PFSK-1 (cell line): Measurements from ENCODE around the gene CERS6.

ENCODE experiments used
- POLR2AphosphoS5 ChIP-seq: IDR thresholded peaks from 2 replicates; pipeline ENCODE4 v1.6.1; 2012; ENCODE audit warnings: low read depth, mild to moderate bottlenecking, control low read depth, low read length, moderate library complexity
- SIN3A ChIP-seq: IDR thresholded peaks from 2 replicates; pipeline ENCODE4 v1.6.1; 2012; ENCODE audit warnings: mild to moderate bottlenecking, low read length, moderate library complexity, borderline replicate concordance; ENCODE audit not compliant: insufficient read depth
- TAF1 ChIP-seq: IDR thresholded peaks from 2 replicates; pipeline ENCODE4 v1.6.1; 2012; ENCODE audit warnings: low read length, control low read depth, borderline replicate concordance; ENCODE audit not compliant: insufficient read depth
- TF ChIP-seq, protein P1 (sequence below), 2 experiments: IDR thresholded peaks; 2 replicates each; pipeline versions ENCODE4 v1.6.1 to v1.8.0; 2011 to 2012; ENCODE audit warnings: low read depth in 2 of 2, low read length in 2 of 2, control low read depth in 1 of 2, inconsistent platforms in 1 of 2, mild to moderate bottlenecking in 1 of 2, moderate library complexity in 1 of 2; ENCODE audit not compliant: insufficient read depth in 1 of 2

DNA sequence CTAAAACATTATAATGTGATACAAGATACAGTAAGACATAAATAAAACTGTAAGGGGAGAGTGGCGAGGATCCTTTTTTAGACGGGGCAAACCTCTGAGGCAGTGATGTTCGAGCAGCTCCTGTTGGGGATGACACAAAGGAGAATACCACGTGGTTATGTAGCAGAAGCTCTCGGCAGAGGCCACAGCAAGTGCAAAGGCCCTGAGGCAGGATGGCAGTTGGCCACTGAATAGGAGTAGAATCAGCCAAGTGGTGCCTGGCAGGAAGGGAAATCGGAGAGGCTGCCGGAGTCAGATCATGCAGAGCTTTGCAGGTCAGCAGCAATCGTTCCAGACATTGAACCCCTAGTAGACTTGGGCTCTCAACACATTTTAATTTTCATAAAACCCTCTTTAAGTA, 365.5 kb downstream of the CERS6 start:
- TF ChIP-seq, protein P1, sequence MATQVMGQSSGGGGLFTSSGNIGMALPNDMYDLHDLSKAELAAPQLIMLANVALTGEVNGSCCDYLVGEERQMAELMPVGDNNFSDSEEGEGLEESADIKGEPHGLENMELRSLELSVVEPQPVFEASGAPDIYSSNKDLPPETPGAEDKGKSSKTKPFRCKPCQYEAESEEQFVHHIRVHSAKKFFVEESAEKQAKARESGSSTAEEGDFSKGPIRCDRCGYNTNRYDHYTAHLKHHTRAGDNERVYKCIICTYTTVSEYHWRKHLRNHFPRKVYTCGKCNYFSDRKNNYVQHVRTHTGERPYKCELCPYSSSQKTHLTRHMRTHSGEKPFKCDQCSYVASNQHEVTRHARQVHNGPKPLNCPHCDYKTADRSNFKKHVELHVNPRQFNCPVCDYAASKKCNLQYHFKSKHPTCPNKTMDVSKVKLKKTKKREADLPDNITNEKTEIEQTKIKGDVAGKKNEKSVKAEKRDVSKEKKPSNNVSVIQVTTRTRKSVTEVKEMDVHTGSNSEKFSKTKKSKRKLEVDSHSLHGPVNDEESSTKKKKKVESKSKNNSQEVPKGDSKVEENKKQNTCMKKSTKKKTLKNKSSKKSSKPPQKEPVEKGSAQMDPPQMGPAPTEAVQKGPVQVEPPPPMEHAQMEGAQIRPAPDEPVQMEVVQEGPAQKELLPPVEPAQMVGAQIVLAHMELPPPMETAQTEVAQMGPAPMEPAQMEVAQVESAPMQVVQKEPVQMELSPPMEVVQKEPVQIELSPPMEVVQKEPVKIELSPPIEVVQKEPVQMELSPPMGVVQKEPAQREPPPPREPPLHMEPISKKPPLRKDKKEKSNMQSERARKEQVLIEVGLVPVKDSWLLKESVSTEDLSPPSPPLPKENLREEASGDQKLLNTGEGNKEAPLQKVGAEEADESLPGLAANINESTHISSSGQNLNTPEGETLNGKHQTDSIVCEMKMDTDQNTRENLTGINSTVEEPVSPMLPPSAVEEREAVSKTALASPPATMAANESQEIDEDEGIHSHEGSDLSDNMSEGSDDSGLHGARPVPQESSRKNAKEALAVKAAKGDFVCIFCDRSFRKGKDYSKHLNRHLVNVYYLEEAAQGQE (IDR thresholded peaks at IDR 0.05; ENCODE audit: insufficient read depth in 1 of 2, low read depth in 2 of 2, low read length in 2 of 2): no peak
- no peak for TF ChIP-seq SIN3A
- no peak for TF ChIP-seq POLR2AphosphoS5
- no peak for TF ChIP-seq TAF1
